Upper lobe of right lung (tissue), 1 donor: ENCODE measurements around the gene IQGAP2. TPM values are rescaled to one million over a fixed set of nuclear protein-coding genes. Genes with fewer than 3 reads are reported as not detected.

Experiments
- ATAC-seq: fragments of 200-7000 bp; cut with Tn5 transposase; one replicate; pipeline ENCODE4 v1.9.1; 2020; ENCODE audit warnings: mild to moderate bottlenecking, moderate library complexity
- DNase-seq: peaks from one replicate; pipeline ENCODE4 v3.0.0-alpha.2; 2020
- H3K27ac ChIP-seq: fragments of 200-600 bp; one replicate; pipeline ENCODE4 v1.8.0; 2022
- H3K27me3 ChIP-seq: fragments of 200-600 bp; one replicate; pipeline ENCODE4 v1.8.0; 2022; ENCODE audit warnings: mild to moderate bottlenecking
- H3K36me3 ChIP-seq: fragments of 200-600 bp; one replicate; pipeline ENCODE4 v1.8.0; 2022
- H3K4me1 ChIP-seq: fragments of 200-600 bp; one replicate; pipeline ENCODE4 v1.8.0; 2022
- H3K4me3 ChIP-seq: fragments of 200-600 bp; one replicate; pipeline ENCODE4 v1.8.0; 2022; ENCODE audit warnings: mild to moderate bottlenecking
- H3K9me3 ChIP-seq: fragments of 200-600 bp; one replicate; pipeline ENCODE4 v1.8.0; 2022
- CTCF ChIP-seq: fragments of 200-600 bp; IDR thresholded peaks from one replicate; pipeline ENCODE4 v1.8.0; 2022; ENCODE audit warnings: antibody characterized with exemption
- intact Hi-C: fragments of 100-400 bp; cut with DNase I; formaldehyde crosslinking; loops from one replicate; pipeline ENCODE4 v1.11.0; 2022
- total RNA-seq: library from RNA; stranded (reverse); fragmentation: NEBNext Ultra II Directional; extraction: Animal tissue kit (Norgen Biotek cat#: 25700); gene quantifications from one replicate; pipeline ENCODE4 v1.2.1, GENCODE V29; 2021
- donor health status: DM: no; HTN: yes; CAD: no; lungs with severe emphysema.

IQGAP2 gene
- total RNA-seq, 1 donor from 2014 or later, result 31.0 TPM

- H3K27me3 ChIP-seq, result no peaks in the 10 kb centered on the region
- no peaks in the 10 kb centered on the region for H3K9me3 ChIP-seq
- ATAC-seq, result peak; percentile 64
- H3K36me3 ChIP-seq, result no peaks in the 10 kb centered on the region
- intact Hi-C loops, result no loop called here
- peak; percentile 69 for DNase-seq
- no peak overlapping the region for H3K4me3 ChIP-seq
- no peak for TF ChIP-seq CTCF
- H3K27ac ChIP-seq, result no peak overlapping the region
- no peaks in the 10 kb centered on the region for H3K4me1 ChIP-seq
Observed at GRCh38 chr5:76385540-76385939, 17.5 kb upstream of the IQGAP2 start.

GRCh38 chr5:76386360-76386759 is 16.7 kb upstream of the IQGAP2 start:
- peak; percentile 87 for DNase-seq
- Histone ChIP-seq H3K27ac (no peak overlapping the region), H3K27me3 (no peaks in the 10 kb centered on the region), H3K9me3 (no peaks in the 10 kb centered on the region), H3K4me3 (no peak overlapping the region), H3K36me3 (no peaks in the 10 kb centered on the region), H3K4me1 (no peaks in the 10 kb centered on the region)
- peak; percentile 85 for ATAC-seq
- intact Hi-C loops, result no loop called here
- TF ChIP-seq CTCF, result no peak

GRCh38 chr5:76388236-76388635 is 14.8 kb upstream of the IQGAP2 start:
- Histone ChIP-seq H3K9me3 (no peaks in the 10 kb centered on the region), H3K27me3 (no peaks in the 10 kb centered on the region), H3K4me1 (no peaks in the 10 kb centered on the region), H3K4me3 (no peak overlapping the region), H3K27ac (no peak overlapping the region), H3K36me3 (no peaks in the 10 kb centered on the region)
- no peak for TF ChIP-seq CTCF
- no peak for DNase-seq
- ATAC-seq, result no peak
- intact Hi-C loops, result no loop called here

GRCh38 chr5:76388791-76389512 is 14.1 kb upstream of the IQGAP2 start:
- Histone ChIP-seq H3K4me3 (no peak overlapping the region), H3K9me3 (no peaks in the 10 kb centered on the region), H3K4me1 (no peaks in the 10 kb centered on the region), H3K27me3 (no peaks in the 10 kb centered on the region), H3K36me3 (no peaks in the 10 kb centered on the region), H3K27ac (no peak overlapping the region)
- TF ChIP-seq CTCF, result no peak
- ATAC-seq, result no peak
- intact Hi-C loops, result no loop called here
- no peak for DNase-seq

GRCh38 chr5:76389513-76390154 is 13.5 kb upstream of the IQGAP2 start:
- TF ChIP-seq CTCF, result no peak
- no peaks in the 10 kb centered on the region for H3K4me1 ChIP-seq
- H3K36me3 ChIP-seq, result no peaks in the 10 kb centered on the region
- H3K4me3 ChIP-seq, result no peak overlapping the region
- ATAC-seq, result no peak
- DNase-seq, result no peak
- intact Hi-C loops, result no loop called here
- H3K27me3 ChIP-seq, result no peaks in the 10 kb centered on the region
- H3K27ac ChIP-seq, result no peak overlapping the region
- H3K9me3 ChIP-seq, result no peaks in the 10 kb centered on the region
